ENCODE data around the gene IPO4. TPM values are rescaled to one million over a fixed set of nuclear protein-coding genes. Genes with fewer than 3 reads are reported as not detected.

The IPO4 gene
- polyA plus RNA-seq, 6 donors from 2014 or later = 5.4 to 19.0 (median 12.6) TPM

DNA sequence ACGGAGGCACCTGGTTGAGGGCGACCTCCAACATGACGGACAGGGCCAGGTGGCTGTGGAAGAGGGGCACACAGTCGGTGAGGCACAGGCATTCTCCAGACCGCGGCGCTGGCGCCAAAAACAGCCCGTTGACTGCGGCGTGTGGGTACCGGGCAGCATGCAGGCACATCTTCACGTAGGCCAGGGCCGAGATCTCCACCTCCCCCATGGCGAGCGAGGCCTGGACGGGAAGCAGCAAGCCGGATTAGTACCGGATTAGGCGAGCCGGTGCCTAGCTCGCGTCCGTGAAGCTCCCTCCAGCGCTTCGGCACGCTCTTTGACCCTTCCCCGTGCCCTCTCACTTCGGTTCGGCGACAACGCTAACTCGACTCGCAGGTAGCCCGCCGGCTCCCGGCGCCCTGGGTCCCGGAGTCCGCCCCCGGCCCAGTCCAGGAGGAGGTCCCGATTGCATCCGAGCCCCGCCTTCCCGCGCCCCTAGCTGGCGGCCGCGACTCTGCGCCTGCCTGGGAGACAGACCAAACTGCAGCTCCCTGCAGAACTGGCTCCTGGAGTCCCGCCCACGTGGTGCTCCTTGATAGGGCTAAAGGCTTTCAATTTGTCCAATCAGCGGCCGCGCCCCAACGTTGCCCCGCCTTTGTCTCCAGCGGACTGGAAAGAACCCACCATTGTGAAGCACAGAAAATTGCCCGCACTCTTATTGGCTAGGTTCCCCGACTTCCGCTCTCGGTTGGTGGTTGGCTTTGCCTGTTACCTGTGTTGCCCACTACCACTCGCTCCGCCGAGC, 47.3 kb downstream of the IPO4 start, which contains the start of gene EMC9:
Gene EMC9, minus strand, starts transcription at position 495 of the 784 bp plus-strand sequence. Its CDS starts 287 bp downstream, at position 208.
- DNase-seq (peak; percentile 99), ATAC-seq (ENCODE audit: low read depth in 2 of 2) (peak; percentile 86 to 89)
- Mint-ChIP-seq H3K27ac (peak within 1 kb of the TSS; percentile 57 to 96 (median 87)), H3K36me3 (peaks cover 8 to 16% of the 10 kb centered on the region in 2 donors), H3K4me1 (peaks cover 51 to 80% (median 60%) of the 10 kb centered on the region in 3 donors), H3K27me3 (no peaks in the 10 kb centered on the region), H3K9me3 (no peaks in the 10 kb centered on the region), H3K4me3 (peak within 1 kb of the TSS; percentile 80 to 99 (median 93))

- Mint-ChIP-seq H3K4me1 (peaks cover 46 to 73% (median 54%) of the 10 kb centered on the region in 3 donors), H3K27me3 (no peaks in the 10 kb centered on the region), H3K4me3 (peak overlapping the region in 7 of 8 donors; percentile 4 to 99 (median 61)), H3K36me3 (peaks cover 6 to 13% of the 10 kb centered on the region in 2 donors), H3K27ac (peak overlapping the region in 3 of 6 donors; percentile 20 to 85 (median 67)), H3K9me3 (no peaks in the 10 kb centered on the region)
- DNase-seq = no peak
- no peak for ATAC-seq (ENCODE audit: low read depth in 2 of 2)
Measured at GRCh38 chr14:24139272-24139934, 49.2 kb downstream of the IPO4 start.

- Mint-ChIP-seq H3K9me3 (no peaks in the 10 kb centered on the region), H3K4me1 (peaks cover 41 to 69% (median 50%) of the 10 kb centered on the region in 3 donors), H3K4me3 (peak overlapping the region in 7 of 8 donors; percentile 29 to 99 (median 71)), H3K27ac (peak overlapping the region in 4 of 6 donors; percentile 67 to 88 (median 85)), H3K36me3 (peaks cover 0 to 9% of the 10 kb centered on the region in 2 donors), H3K27me3 (no peaks in the 10 kb centered on the region)
- DNase-seq (no peak), ATAC-seq (ENCODE audit: low read depth in 2 of 2) (no peak)
Measured at GRCh38 chr14:24138396-24139271, 50.0 kb downstream of the IPO4 start.

GRCh38 chr14:24137529-24138395, 50.9 kb downstream of the IPO4 start:
- DNase-seq (no peak), ATAC-seq (ENCODE audit: low read depth in 2 of 2) (no peak)
- Mint-ChIP-seq H3K36me3 (peaks cover 0 to 9% of the 10 kb centered on the region in 2 donors), H3K4me1 (peaks cover 40 to 64% (median 52%) of the 10 kb centered on the region in 3 donors), H3K4me3 (peak overlapping the region; percentile 80 to 99 (median 91)), H3K27me3 (no peaks in the 10 kb centered on the region), H3K9me3 (no peaks in the 10 kb centered on the region), H3K27ac (peak overlapping the region in 4 of 6 donors; percentile 77 to 98 (median 98))

DNA sequence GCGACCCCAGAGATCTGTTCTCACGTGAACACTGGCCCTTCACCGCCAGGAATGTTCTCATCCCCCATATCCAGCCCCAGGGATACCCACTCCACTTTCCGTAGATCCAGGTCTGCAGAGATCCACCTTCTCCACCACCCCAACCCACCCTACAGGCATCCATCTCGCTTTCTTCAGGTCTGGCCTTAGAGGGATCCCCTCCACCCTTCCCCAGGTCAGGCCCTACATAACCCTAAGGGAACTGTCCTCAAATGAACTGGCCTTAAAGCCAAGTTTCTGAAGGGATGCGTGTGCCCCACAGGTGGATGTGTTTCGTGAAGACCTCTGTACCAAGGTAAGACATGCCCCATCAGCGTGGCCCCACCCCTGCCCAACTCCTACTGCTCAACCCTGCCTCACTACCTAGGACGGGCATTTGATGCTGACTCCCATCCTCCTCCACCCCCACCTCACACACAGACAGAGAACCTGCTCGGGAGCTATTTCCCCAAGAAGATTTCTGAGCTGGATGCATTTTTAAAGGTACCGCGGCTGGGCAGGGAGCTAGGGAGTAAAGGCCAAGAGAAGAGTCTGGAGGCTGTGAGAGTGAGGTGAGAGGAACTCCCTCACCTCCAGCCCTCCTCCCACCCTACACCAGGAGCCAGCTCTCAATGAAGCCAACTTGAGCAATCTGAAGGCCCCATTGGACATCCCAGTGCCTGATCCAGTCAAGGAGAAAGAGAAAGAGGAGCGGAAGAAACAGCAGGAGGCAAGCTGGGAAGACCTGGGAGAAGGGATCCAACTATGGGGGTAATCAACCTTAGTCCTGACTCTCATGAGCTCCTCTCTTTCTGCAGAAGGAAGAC, 51.7 kb downstream of the IPO4 start:
- H3K27ac Mint-ChIP-seq = peak overlapping the region; percentile 96 to 98 (median 98)
- peak overlapping the region; percentile 87 to 99 (median 92) for H3K4me3 Mint-ChIP-seq
- peaks cover 44 to 63% (median 54%) of the 10 kb centered on the region in 3 donors for H3K4me1 Mint-ChIP-seq
- DNase-seq (no peak), ATAC-seq (ENCODE audit: low read depth in 2 of 2) (no peak)
- H3K9me3 Mint-ChIP-seq = no peaks in the 10 kb centered on the region
- H3K27me3 Mint-ChIP-seq = no peaks in the 10 kb centered on the region
- H3K36me3 Mint-ChIP-seq = peaks cover 0 to 9% of the 10 kb centered on the region in 2 donors

GRCh38 chr14:24135834-24136683, 52.6 kb downstream of the IPO4 start, which contains the start of gene PSME1:
PSME1 (plus strand) TSS chr14:24136194; CDS start chr14:24136263, 69 bp downstream.
- peak; percentile 84 to 89 for ATAC-seq (ENCODE audit: low read depth in 2 of 2)

DNA sequence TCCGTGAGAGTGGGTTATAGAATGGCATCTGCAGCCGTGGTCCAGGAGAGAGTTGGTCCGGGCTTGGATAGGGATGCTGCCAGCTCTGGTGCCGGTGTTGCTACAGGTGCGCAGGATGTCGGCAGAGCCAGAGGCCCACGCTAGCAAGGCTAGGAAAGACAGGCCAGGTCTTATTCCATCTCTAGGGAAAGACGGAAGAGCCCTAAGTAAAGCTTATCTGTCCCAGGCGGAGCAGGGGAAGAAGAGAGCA, 53.1 kb downstream of the IPO4 start:
- H3K4me1 Mint-ChIP-seq = peaks cover 42 to 59% (median 47%) of the 10 kb centered on the region in 3 donors
- DNase-seq = no peak
- no peak for ATAC-seq (ENCODE audit: low read depth in 2 of 2)
- H3K4me3 Mint-ChIP-seq = peak overlapping the region; percentile 87 to 99 (median 94)
- no peaks in the 10 kb centered on the region for H3K27me3 Mint-ChIP-seq
- peak overlapping the region; percentile 93 to 98 (median 96) for H3K27ac Mint-ChIP-seq
- H3K36me3 Mint-ChIP-seq = peaks cover 0 to 9% of the 10 kb centered on the region in 2 donors
- H3K9me3 Mint-ChIP-seq = no peaks in the 10 kb centered on the region

More at GRCh38 chr14:24135834-24136683, 52.6 kb downstream of the IPO4 start, which contains the start of gene PSME1:
- Mint-ChIP-seq H3K4me3 (peak within 1 kb of the TSS; percentile 87 to 99 (median 94)), H3K36me3 (peaks cover 0 to 9% of the 10 kb centered on the region in 2 donors), H3K27ac (peak within 1 kb of the TSS; percentile 96 to 98 (median 98)), H3K27me3 (no peaks in the 10 kb centered on the region), H3K9me3 (no peaks in the 10 kb centered on the region), H3K4me1 (peaks cover 47 to 60% (median 52%) of the 10 kb centered on the region in 3 donors)
- DNase-seq = peak; percentile 92

DNA sequence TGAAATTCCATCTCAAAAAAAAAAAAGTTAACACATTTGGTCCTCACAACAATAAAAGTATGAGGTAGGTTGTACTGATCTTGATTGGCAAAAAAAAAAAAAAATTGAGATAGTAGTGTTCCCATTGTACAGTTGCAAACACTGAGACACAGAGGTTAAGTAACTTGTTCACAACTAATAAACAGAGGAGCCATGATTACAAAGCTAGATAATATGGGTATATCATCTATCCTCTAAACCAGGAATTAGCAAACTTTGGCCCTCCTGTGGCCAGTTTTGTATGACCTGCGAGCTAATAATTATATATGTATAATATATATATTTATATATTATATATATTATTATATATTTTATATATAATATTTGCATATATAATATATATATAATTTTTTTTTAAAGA, 54.9 kb downstream of the IPO4 start:
- H3K4me3 Mint-ChIP-seq = no peak overlapping the region

DNA sequence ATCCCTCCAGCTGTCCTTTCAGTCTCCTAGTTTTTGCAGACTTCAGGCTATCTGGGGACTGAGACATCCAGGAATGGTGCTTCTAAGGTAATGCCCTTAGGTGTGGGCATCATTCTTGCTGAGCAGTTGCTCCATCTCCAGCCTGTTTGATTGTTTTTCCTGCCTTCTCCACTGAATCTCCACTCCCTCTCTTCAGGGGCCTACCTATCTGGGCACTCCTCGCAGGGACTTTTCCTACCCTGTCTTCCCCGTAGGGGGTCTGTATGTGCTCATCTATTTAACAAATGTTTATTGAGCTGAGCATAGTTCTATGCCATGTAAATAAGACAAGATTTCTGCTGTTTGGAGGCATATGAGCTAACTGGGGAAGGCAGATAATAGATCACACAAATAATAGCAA, 55.6 kb downstream of the IPO4 start:
- no peak for ATAC-seq (ENCODE audit: low read depth in 2 of 2)
- no peak overlapping the region for H3K4me3 Mint-ChIP-seq
- no peaks in the 10 kb centered on the region for H3K27me3 Mint-ChIP-seq
- H3K9me3 Mint-ChIP-seq = no peaks in the 10 kb centered on the region
- peak overlapping the region in 3 of 6 donors; percentile 9 to 54 (median 53) for H3K27ac Mint-ChIP-seq
- no peak for DNase-seq
- H3K4me1 Mint-ChIP-seq = peaks cover 31 to 40% (median 32%) of the 10 kb centered on the region in 3 donors
- H3K36me3 Mint-ChIP-seq = peaks cover 0 to 4% of the 10 kb centered on the region in 2 donors

More for the DNA sequence above, 54.9 kb downstream of the IPO4 start:
- Mint-ChIP-seq H3K9me3 (no peaks in the 10 kb centered on the region), H3K27me3 (no peaks in the 10 kb centered on the region), H3K36me3 (peaks cover 0 to 4% of the 10 kb centered on the region in 2 donors), H3K4me1 (peaks cover 30 to 45% (median 34%) of the 10 kb centered on the region in 3 donors), H3K27ac (no peak overlapping the region)
- ATAC-seq (ENCODE audit: low read depth in 2 of 2) (no peak), DNase-seq (no peak)

DNA sequence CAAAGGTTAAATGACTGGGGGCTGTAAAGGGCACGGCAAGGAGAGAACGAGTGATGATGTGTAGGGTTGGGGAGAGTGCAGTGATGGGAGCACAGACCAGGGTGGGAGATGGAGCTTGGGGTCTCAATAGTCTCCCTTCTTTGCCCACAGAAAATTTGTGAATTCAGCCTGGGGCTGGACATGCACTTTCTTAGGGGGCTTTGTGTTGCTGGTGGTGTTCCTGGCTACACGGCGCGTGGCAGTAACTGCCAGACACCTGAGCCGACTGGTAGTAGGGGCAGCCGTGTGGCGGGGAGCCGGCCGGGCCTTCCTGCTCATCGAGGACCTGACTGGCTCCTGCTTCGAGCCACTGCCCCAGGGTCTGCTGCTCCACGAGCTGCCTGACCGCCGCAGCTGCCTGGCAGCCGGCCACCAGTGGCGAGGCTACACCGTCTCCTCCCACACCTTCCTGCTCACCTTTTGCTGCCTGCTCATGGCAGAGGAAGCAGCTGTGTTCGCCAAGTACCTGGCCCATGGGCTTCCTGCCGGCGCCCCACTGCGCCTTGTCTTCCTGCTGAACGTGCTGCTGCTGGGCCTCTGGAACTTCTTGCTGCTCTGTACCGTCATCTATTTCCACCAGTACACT, 56.4 kb downstream of the IPO4 start:
- Mint-ChIP-seq H3K27me3 (no peaks in the 10 kb centered on the region), H3K9me3 (no peaks in the 10 kb centered on the region), H3K36me3 (peaks cover 0 to 2% of the 10 kb centered on the region in 2 donors), H3K4me3 (peak overlapping the region in 1 of 8 donors; percentile 29), H3K27ac (peak overlapping the region in 2 of 6 donors; percentile 53 to 54), H3K4me1 (peaks cover 32 to 42% (median 37%) of the 10 kb centered on the region in 3 donors)
- ATAC-seq (ENCODE audit: low read depth in 2 of 2) (no peak), DNase-seq (no peak)
